ENCODE measurements around the gene MEAF6. TPM values are rescaled to one million over a fixed set of nuclear protein-coding genes. Genes with fewer than 3 reads are reported as not detected.

Gene MEAF6
- total RNA-seq, 1 experiment from 2014 or later = 62.8 TPM

- peak; percentile 80 for DNase-seq (ENCODE audit: low spot score)
Observed at GRCh38 chr1:37476460-37477197, 37.9 kb downstream of the MEAF6 start.

GRCh38 chr1:37476087-37476452 lies 38.5 kb downstream of the MEAF6 start:
- DNase-seq (ENCODE audit: low spot score) = no peak
- in situ Hi-C loops (cut with HindIII; ENCODE audit: low sequenced_read_pairs) = no loop called here

More at GRCh38 chr1:37476460-37477197, 37.9 kb downstream of the MEAF6 start:
- in situ Hi-C loops (cut with HindIII; ENCODE audit: low sequenced_read_pairs) = no loop called here

DNA sequence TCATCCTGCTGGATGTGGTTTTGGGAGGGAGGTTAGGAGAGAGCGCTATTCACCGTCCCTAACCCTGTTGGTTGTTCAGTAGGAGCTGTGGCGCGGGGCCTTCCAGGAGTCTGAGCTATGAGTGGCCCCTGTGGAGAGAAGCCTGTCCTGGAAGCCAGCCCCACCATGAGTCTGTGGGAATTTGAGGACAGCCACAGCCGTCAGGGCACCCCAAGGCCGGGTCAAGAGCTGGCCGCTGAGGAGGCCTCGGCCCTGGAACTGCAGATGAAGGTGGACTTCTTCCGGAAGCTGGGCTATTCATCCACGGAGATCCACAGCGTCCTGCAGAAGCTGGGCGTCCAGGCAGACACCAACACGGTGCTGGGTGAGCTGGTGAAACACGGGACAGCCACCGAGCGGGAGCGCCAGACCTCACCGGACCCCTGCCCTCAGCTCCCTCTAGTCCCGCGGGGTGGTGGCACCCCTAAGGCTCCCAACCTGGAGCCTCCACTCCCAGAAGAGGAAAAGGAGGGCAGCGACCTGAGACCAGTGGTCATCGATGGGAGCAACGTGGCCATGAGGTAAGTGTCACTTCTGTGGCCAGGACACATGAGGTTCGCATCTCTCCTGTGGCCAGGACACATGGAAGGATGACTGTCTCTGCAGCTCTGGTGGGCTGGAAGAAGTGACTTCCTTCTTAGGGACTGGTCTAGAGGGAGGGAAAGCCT lies 39.0 kb downstream of the MEAF6 start:
- no peak for DNase-seq (ENCODE audit: low spot score)
- in situ Hi-C loops (cut with HindIII; ENCODE audit: low sequenced_read_pairs) = no loop called here

DNA sequence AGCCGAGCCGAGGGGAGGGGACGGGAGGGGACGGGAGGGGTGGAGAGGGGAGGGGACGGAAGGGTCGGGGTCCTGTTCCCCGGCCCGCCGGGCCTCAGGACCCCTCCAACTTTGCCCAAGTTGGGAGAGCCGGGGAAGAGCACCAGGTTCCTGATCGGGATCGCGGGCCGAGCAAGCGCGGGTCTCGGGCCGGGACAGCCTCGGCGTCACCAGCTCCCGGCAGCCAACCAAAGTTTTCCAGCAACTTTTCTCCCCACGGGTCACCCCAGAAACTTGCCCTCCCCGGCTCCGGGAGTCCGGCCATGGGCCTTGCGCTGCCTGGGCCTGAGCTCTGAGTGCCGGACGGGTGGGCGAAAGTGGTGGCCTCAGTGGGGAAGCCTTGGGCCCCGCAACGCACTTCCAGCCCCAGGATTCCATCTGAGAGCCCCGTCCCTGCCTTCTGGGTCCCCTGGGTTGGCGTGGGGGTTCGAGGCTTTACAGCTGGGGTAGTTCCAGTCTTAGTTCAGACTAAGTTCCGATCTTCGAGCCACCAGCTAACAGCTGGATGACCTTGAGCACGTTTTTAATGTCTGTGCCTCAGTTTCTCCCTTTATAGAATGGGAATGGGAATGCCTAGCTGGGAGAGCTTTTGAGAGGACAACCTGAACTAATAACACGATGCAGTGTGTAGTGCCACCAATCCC lies 39.7 kb downstream of the MEAF6 start:
- no peak for DNase-seq (ENCODE audit: low spot score)
- in situ Hi-C loops (cut with HindIII; ENCODE audit: low sequenced_read_pairs) = no loop called here

DNA sequence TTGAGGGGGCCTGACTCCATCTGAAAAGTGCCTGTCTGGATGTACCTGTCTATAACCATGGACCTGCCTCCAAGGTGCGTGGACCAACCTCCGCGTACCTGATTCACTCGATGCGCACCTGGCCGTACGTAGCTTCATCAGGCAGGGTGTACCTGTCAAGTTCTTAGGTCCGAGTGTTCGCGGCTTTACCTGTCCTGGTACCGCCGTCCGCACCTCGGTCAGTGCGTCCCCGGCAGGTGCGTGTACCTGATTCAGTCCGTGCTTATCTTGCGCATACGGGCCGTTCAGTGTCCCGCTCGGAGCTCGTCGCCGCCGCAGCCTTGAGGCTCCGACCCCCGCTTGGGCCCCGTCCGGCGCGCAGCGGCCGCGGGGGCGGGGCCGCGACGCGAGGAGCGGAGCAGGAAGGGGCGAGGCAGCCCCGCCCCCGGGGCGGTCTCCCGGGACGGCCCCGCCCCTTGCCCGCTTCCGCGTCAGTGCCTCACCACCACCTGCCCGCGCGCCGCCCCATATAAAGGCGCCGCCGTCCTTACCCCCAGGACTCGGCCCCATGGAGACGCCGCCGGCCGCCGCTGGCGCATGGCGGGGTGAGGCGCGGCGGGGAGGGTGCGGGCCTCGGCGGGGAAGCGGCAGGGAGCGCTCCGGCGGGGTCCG lies 40.4 kb downstream of the MEAF6 start, which contains the start of gene ZC3H12A:
Gene ZC3H12A, plus strand, starts transcription at position 535 of the 651 bp plus-strand sequence. CDS start 917 bp downstream, outside the sequence.
- in situ Hi-C loops (cut with HindIII; ENCODE audit: low sequenced_read_pairs) = no loop called here
- DNase-seq (ENCODE audit: low spot score) = peak; percentile 80

DNA sequence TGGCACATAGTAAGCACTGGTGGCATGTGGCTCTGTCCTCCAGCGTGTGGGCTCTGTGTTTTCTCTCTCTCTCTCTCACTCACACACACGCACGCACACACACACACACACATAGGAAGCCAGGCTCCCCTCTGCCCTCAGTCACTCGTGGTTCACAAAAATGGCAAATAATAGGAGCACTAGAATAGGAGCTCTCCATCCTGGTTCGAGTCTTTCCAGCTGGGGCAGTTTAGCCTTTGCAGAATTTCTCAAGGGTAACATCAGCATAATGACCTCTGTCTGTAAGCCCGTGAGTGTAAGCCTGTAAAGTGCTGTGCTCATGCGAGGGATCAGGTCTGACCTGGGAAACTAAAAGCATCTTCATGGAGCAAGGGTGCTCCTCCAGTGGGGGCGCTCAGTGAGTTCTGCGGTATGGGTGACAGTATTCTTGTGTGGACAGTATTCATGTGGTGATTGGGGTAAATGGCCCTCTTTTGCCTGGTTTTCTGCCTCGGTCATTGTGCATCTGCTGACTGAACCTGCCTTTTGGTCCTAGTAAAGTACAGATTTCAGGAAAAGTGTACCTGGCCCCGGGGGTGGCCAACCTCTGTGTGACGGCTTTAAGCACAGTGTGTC lies 41.0 kb downstream of the MEAF6 start:
- in situ Hi-C loops (cut with HindIII; ENCODE audit: low sequenced_read_pairs) = no loop called here
- DNase-seq (ENCODE audit: low spot score) = peak; percentile 25

DNA sequence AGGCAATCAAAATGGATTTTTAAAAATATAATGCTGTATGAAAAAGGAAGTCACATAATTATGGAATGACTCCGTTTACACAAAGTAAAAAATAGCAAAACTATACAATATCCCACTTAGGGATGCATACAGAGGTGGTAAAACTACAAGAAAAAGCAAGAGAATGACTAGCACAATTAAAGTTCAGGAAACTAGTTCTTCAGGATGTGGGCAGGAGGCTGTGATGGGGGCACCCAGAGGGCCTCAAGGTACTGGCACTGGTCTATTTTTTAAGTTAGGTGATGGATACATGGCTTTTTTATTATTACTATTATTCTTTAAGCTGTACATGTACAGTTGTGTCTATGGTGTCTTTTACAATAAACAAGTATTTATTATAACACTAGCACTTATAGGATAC lies 41.6 kb downstream of the MEAF6 start:
- DNase-seq (ENCODE audit: low spot score) = no peak
- in situ Hi-C loops (cut with HindIII; ENCODE audit: low sequenced_read_pairs) = no loop called here

DNA sequence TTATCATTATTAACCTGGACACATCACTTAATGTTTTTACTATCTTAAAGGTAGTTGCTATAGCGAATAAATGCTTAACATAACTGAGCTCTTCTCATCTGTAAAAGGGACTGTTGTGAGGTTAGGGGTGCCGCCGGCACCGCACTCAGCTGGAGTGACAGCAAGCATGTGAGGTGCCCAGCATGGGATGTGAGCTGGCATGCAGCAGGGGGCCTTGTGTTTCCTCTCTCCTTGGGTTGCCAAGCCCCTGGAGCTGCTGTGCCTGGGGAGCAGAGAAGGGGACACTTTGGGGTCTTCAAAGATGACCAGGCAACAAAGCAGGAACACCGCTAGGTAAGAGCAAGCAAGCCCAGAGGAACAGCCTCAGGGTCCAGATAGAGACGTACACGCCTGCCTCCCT lies 42.3 kb downstream of the MEAF6 start:
- no peak for DNase-seq (ENCODE audit: low spot score)

DNA sequence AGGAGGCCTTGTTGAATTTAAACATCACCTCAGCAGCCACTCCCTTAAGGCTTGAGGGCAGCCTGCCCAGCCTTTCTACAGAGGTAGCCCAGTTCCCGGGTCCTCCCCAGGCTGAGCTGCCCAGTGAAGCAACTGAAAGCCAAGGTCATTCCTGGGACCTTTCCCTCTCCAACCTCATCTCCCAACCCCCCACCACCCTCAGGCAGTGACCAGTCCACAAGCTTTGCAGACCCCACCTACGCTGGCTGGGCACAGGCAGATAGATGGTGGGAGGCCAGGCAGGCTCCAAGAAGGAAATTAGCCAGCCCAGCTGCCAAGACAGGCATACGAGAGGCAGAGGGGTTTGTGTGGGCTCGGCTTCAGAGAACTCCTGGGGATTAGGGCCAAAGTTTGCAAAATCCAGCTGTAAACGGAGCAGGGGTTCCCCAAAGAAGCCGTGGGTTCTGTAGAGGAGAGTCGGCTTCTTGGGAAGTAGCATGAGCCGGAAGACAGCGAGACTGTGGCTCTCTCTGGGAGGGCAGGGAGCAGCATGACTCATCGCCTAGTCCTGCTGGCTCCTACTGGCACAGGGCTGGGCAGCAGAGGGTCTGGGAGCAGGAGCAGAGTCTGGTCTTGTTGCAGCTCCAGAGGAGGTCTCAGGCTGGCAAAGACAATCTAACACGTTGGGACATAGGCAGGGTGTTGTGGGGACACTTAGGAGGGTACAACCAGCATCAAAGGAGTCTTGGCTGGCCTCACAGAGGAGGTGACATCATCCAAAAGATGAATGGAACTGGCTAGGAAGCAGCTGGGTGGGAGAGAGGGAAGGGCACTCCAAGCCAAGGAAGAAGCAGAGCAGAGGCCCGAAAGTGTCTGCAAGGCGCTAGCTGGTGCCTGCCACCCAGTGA lies 43.0 kb downstream of the MEAF6 start:
- DNase-seq (ENCODE audit: low spot score) = peak; percentile 66
- in situ Hi-C loops (cut with HindIII; ENCODE audit: low sequenced_read_pairs) = no loop called here

More for the DNA sequence above, 42.3 kb downstream of the MEAF6 start:
- in situ Hi-C loops (cut with HindIII; ENCODE audit: low sequenced_read_pairs) = no loop called here

GRCh38 chr1:37469386-37469785 lies 45.2 kb downstream of the MEAF6 start:
- in situ Hi-C loops (cut with HindIII; ENCODE audit: low sequenced_read_pairs) = no loop called here
- no peak for DNase-seq (ENCODE audit: low spot score)

GRCh38 chr1:37468037-37468436 lies 46.5 kb downstream of the MEAF6 start:
- in situ Hi-C loops (cut with HindIII; ENCODE audit: low sequenced_read_pairs) = no loop called here

DNA sequence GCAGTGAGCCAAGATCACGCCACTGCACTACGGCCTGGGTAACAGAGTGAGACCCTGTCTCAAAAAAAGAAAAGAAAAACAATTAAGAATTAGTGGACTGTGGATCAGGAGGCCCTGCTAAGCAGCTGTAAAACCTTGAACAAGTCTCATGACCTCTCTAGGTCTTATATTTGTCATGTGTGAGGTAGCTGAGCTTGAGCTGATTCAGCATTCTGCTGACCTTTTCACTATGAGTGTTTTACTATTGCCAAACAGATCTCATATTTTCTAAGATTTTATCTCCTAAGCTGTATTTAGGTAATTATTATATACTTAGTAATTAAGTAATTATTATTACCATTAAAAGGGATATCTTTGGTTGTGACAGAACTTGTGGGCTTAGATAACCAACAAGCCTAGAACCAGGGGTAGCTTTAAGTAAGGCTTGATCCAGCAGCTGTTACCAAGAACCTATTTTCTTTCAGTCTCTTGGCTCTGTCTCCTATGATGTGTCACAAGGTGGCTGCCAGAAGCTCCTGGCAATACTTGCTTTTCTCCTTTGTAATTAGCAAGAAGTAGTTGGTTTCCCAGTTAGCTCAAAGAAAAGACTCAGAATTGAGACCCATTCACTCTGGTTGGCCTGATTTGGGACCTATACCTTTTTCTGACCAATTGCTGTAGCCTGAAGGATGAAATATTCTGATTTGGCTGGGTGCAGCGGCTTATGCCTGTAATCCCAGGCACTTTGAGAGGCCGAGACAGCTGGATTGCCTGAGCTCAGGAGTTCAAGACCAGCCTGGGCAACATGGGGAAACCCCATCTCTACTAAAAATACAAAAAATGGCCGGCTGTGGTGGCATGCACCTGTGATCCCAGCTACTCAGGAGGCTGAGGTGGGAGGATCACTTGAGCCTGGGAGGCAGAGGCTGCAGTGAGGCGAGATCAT lies 48.7 kb downstream of the MEAF6 start:
- in situ Hi-C loops (cut with HindIII; ENCODE audit: low sequenced_read_pairs) = no loop called here
- no peak for DNase-seq (ENCODE audit: low spot score)

More at GRCh38 chr1:37468037-37468436, 46.5 kb downstream of the MEAF6 start:
- DNase-seq (ENCODE audit: low spot score) = no peak

- in situ Hi-C loops (cut with HindIII; ENCODE audit: low sequenced_read_pairs) = no loop called here
- DNase-seq (ENCODE audit: low spot score) = no peak
Observed at GRCh38 chr1:37464443-37464842, 50.1 kb downstream of the MEAF6 start.

GRCh38 chr1:37461698-37462436 lies 52.7 kb downstream of the MEAF6 start:
- in situ Hi-C loops (cut with HindIII; ENCODE audit: low sequenced_read_pairs) = no loop called here
- no peak for DNase-seq (ENCODE audit: low spot score)

DNA sequence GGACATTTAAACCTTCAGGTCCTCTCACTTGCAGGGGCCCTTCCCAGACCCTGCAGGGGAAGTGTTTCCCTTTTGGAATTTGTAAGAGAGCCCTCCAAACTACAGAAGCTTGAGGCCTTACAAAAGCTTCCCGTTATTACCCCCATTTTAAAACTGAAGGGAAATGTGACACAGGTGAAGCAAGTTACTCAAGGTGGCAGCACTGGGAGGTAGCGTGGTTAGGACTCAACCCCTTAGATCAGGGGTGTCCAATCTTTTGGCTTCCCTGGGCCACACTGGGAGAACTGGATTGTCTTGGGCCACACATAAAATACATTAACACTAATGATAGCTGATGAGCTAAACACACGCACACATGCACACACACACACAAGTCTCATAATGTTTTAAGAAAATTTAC lies 56.0 kb downstream of the MEAF6 start:
- in situ Hi-C loops (cut with HindIII; ENCODE audit: low sequenced_read_pairs) = no loop called here
- DNase-seq (ENCODE audit: low spot score) = no peak

GRCh38 chr1:37456614-37457013 lies 58.0 kb downstream of the MEAF6 start:
- no peak for DNase-seq (ENCODE audit: low spot score)
- in situ Hi-C loops (cut with HindIII; ENCODE audit: low sequenced_read_pairs) = no loop called here

DNA sequence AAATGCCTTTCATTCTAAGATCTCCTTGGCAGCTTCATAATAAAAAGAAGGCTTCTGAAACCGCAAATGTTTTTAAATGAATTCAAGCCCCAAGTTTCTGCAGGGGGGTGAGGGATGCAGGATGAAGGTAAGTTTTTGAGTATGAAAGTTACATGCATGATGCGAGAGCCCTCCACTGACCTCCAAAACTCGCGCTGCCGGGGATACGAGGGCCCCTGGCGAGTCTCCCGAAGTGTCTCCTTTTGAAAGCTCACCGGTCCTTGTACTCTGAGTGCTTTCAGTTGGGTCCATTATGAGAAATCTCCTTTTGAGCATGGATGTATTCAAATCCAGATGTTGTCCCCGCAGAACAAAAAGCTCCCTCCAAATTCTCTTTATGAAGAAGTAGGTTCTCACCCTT lies 59.0 kb downstream of the MEAF6 start:
- in situ Hi-C loops (cut with HindIII; ENCODE audit: low sequenced_read_pairs) = no loop called here
- DNase-seq (ENCODE audit: low spot score) = no peak

Data from G401 (cell line).